ENCODE results near the gene PDIA5.

Gene PDIA5

GRCh38 chr3:123066896-123067688, at the start of gene PDIA5:
Gene PDIA5, plus strand, starts transcription at chr3:123067025. Its CDS starts 140 bp downstream, at chr3:123067165.
- peak; percentile 93 for DNase-seq

GRCh38 chr3:123018683-123019082, 48.1 kb upstream of the PDIA5 start:
- DNase-seq, result no peak

- no peak for DNase-seq
Measured at GRCh38 chr3:123019161-123019560, 47.7 kb upstream of the PDIA5 start.

GRCh38 chr3:123019591-123019990, 47.2 kb upstream of the PDIA5 start:
- no peak for DNase-seq

- DNase-seq, result no peak
Measured at GRCh38 chr3:123020709-123021108, 46.1 kb upstream of the PDIA5 start.

GRCh38 chr3:123021388-123021787, 45.4 kb upstream of the PDIA5 start:
- DNase-seq, result no peak

GRCh38 chr3:123021996-123022510, 44.8 kb upstream of the PDIA5 start:
- DNase-seq, result peak; percentile 49

- no peak for DNase-seq
Measured at GRCh38 chr3:123024056-123024455, 42.8 kb upstream of the PDIA5 start.

- DNase-seq, result no peak
Measured at GRCh38 chr3:123025642-123026521, 40.9 kb upstream of the PDIA5 start.

- no peak for DNase-seq
Measured at GRCh38 chr3:123026565-123027291, 40.1 kb upstream of the PDIA5 start.

GRCh38 chr3:123027292-123028232, 39.3 kb upstream of the PDIA5 start, which contains the start of gene SEMA5B:
Gene SEMA5B, minus strand, starts transcription at chr3:123027763. Its CDS starts 66,500 bp downstream, at chr3:122961263.
- peak; percentile 62 for DNase-seq

- peak; percentile 79 for DNase-seq
Measured at GRCh38 chr3:123028233-123028828, 38.5 kb upstream of the PDIA5 start.

- DNase-seq, result no peak
Measured at GRCh38 chr3:123031051-123031450, 35.8 kb upstream of the PDIA5 start.

GRCh38 chr3:123032057-123032456, 34.8 kb upstream of the PDIA5 start:
- no peak for DNase-seq

GRCh38 chr3:123034120-123034519, 32.7 kb upstream of the PDIA5 start:
- no peak for DNase-seq

- DNase-seq, result no peak
Measured at GRCh38 chr3:123034996-123035395, 31.8 kb upstream of the PDIA5 start.

GRCh38 chr3:123036352-123037014, 30.3 kb upstream of the PDIA5 start:
- no peak for DNase-seq

GRCh38 chr3:123037015-123037375, 29.8 kb upstream of the PDIA5 start:
- no peak for DNase-seq

- no peak for DNase-seq
Measured at GRCh38 chr3:123038751-123039150, 28.1 kb upstream of the PDIA5 start.

GRCh38 chr3:123039178-123039577, 27.6 kb upstream of the PDIA5 start:
- no peak for DNase-seq

- DNase-seq, result no peak
Measured at GRCh38 chr3:123042413-123042812, 24.4 kb upstream of the PDIA5 start.
